ENCODE measurements around the gene BHLHE41. TPM values are rescaled to one million over a fixed set of nuclear protein-coding genes. Genes with fewer than 3 reads are reported as not detected.

The BHLHE41 gene
- total and polyA plus RNA-seq, 2 of the 8 experiments (the other 6 are each of a cell fraction or from before 2014, with no cell fraction given): 1.1 to 3.4 TPM

DNA sequence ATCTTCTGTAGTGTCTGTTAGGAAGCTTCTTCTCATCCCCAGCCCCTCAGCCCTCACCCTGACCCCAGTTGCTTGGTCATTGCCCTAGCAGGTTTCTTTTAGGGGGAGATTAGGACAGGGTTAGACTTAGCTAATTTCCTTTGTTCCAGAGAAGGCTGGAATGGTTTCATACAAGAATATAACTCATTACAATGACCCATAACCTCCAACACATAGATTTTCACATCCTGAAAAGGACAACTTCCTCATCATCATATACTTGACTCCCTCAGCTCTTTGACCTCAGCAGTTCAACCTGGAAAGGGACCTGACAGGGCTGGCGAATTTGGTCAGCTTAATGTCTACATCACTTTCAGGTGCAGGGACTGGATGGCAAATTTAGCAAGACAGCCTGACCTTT is 8.0 kb upstream of the BHLHE41 start (continued):
- TF ChIP-seq RNF2 (IDR thresholded peaks at IDR 0.05; ENCODE audit: borderline replicate concordance, low read depth, low read length, missing control alignments, poor library complexity, severe bottlenecking) (no peak), JUN (IDR thresholded peaks at IDR 0.05; ENCODE audit: low read depth, low read length) (no peak), YY1 (IDR thresholded peaks at IDR 0.05; ENCODE audit: low read depth, low read length) (no peak), TAF1 (IDR thresholded peaks at IDR 0.05; ENCODE audit: low read depth, low read length) (no peak), TCF12 (IDR thresholded peaks at IDR 0.05; ENCODE audit: low read depth, low read length) (no peak), RXRA (IDR thresholded peaks at IDR 0.05; ENCODE audit: insufficient read depth, low read depth, low read length) (no peak), RFX5 (IDR thresholded peaks at IDR 0.05; ENCODE audit: borderline replicate concordance, low read depth, low read length) (no peak)
- TF ChIP-seq, protein P1, sequence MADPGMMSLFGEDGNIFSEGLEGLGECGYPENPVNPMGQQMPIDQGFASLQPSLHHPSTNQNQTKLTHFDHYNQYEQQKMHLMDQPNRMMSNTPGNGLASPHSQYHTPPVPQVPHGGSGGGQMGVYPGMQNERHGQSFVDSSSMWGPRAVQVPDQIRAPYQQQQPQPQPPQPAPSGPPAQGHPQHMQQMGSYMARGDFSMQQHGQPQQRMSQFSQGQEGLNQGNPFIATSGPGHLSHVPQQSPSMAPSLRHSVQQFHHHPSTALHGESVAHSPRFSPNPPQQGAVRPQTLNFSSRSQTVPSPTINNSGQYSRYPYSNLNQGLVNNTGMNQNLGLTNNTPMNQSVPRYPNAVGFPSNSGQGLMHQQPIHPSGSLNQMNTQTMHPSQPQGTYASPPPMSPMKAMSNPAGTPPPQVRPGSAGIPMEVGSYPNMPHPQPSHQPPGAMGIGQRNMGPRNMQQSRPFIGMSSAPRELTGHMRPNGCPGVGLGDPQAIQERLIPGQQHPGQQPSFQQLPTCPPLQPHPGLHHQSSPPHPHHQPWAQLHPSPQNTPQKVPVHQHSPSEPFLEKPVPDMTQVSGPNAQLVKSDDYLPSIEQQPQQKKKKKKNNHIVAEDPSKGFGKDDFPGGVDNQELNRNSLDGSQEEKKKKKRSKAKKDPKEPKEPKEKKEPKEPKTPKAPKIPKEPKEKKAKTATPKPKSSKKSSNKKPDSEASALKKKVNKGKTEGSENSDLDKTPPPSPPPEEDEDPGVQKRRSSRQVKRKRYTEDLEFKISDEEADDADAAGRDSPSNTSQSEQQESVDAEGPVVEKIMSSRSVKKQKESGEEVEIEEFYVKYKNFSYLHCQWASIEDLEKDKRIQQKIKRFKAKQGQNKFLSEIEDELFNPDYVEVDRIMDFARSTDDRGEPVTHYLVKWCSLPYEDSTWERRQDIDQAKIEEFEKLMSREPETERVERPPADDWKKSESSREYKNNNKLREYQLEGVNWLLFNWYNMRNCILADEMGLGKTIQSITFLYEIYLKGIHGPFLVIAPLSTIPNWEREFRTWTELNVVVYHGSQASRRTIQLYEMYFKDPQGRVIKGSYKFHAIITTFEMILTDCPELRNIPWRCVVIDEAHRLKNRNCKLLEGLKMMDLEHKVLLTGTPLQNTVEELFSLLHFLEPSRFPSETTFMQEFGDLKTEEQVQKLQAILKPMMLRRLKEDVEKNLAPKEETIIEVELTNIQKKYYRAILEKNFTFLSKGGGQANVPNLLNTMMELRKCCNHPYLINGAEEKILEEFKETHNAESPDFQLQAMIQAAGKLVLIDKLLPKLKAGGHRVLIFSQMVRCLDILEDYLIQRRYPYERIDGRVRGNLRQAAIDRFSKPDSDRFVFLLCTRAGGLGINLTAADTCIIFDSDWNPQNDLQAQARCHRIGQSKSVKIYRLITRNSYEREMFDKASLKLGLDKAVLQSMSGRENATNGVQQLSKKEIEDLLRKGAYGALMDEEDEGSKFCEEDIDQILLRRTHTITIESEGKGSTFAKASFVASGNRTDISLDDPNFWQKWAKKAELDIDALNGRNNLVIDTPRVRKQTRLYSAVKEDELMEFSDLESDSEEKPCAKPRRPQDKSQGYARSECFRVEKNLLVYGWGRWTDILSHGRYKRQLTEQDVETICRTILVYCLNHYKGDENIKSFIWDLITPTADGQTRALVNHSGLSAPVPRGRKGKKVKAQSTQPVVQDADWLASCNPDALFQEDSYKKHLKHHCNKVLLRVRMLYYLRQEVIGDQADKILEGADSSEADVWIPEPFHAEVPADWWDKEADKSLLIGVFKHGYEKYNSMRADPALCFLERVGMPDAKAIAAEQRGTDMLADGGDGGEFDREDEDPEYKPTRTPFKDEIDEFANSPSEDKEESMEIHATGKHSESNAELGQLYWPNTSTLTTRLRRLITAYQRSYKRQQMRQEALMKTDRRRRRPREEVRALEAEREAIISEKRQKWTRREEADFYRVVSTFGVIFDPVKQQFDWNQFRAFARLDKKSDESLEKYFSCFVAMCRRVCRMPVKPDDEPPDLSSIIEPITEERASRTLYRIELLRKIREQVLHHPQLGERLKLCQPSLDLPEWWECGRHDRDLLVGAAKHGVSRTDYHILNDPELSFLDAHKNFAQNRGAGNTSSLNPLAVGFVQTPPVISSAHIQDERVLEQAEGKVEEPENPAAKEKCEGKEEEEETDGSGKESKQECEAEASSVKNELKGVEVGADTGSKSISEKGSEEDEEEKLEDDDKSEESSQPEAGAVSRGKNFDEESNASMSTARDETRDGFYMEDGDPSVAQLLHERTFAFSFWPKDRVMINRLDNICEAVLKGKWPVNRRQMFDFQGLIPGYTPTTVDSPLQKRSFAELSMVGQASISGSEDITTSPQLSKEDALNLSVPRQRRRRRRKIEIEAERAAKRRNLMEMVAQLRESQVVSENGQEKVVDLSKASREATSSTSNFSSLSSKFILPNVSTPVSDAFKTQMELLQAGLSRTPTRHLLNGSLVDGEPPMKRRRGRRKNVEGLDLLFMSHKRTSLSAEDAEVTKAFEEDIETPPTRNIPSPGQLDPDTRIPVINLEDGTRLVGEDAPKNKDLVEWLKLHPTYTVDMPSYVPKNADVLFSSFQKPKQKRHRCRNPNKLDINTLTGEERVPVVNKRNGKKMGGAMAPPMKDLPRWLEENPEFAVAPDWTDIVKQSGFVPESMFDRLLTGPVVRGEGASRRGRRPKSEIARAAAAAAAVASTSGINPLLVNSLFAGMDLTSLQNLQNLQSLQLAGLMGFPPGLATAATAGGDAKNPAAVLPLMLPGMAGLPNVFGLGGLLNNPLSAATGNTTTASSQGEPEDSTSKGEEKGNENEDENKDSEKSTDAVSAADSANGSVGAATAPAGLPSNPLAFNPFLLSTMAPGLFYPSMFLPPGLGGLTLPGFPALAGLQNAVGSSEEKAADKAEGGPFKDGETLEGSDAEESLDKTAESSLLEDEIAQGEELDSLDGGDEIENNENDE (IDR thresholded peaks at IDR 0.05; ENCODE audit: insufficient replicate concordance, low read length): no peak

Data from H1 (cell line).